Fibroblast of pulmonary artery (primary cell): ENCODE measurements around the gene FAM81A.

Experiments
- DNase-seq: peaks from one replicate; pipeline ENCODE4 v3.0.0-alpha.2; 2010; ENCODE audit warnings: low read depth
- H3K4me3 ChIP-seq: replicated peaks from 2 replicates; pipeline ENCODE4 v1.5.1; 2011; ENCODE audit warnings: low read depth, mild to moderate bottlenecking, control low read depth, low read length, moderate library complexity
- CTCF ChIP-seq: IDR thresholded peaks from 2 replicates; pipeline ENCODE4 v1.5.1; 2011; ENCODE audit warnings: mild to moderate bottlenecking, control low read depth, low read length, inconsistent platforms; ENCODE audit errors: missing control alignments

FAM81A gene

GRCh38 chr15:59443341-59444072 lies 5.5 kb downstream of the FAM81A start:
- DNase-seq: no peak
- no peak overlapping the region for H3K4me3 ChIP-seq
- TF ChIP-seq CTCF: no peak

GRCh38 chr15:59444081-59444835 lies 6.3 kb downstream of the FAM81A start:
- DNase-seq: no peak
- no peak for TF ChIP-seq CTCF
- no peak overlapping the region for H3K4me3 ChIP-seq

- TF ChIP-seq CTCF: no peak
- H3K4me3 ChIP-seq: no peak overlapping the region
- peak; percentile 48 for DNase-seq
Measured at GRCh38 chr15:59444980-59445545, 7.1 kb downstream of the FAM81A start.

- TF ChIP-seq CTCF: no peak
- no peak overlapping the region for H3K4me3 ChIP-seq
- DNase-seq: no peak
Measured at GRCh38 chr15:59446232-59446957, 8.4 kb downstream of the FAM81A start.

GRCh38 chr15:59447367-59447766 lies 9.4 kb downstream of the FAM81A start:
- H3K4me3 ChIP-seq: no peak overlapping the region
- TF ChIP-seq CTCF: no peak
- no peak for DNase-seq

GRCh38 chr15:59448871-59449270 lies 10.9 kb downstream of the FAM81A start:
- DNase-seq: no peak
- no peak for TF ChIP-seq CTCF
- H3K4me3 ChIP-seq: no peak overlapping the region
